Bronchial epithelial cell (primary cell): ENCODE data around the gene RPTOR. TPM values are rescaled to one million over a fixed set of nuclear protein-coding genes. Genes with fewer than 3 reads are reported as not detected.
A peak's percentile ranks its signal among the peaks of the same experiment; 100 is the strongest.

Source experiments
- DNase-seq: peaks from one replicate; pipeline ENCODE4 v3.0.0-alpha.2; 2010; ENCODE audit warnings: low read depth
- FAIRE-seq: peaks from 2 replicates; lab custom pipeline; 2011; peaks lifted over from hg19 to GRCh38; lab: Jason Lieb, UNC
- H3K27me3 ChIP-seq: 2 replicates; pipeline ENCODE4 v1.5.1; 2011; ENCODE audit warnings: low read length; ENCODE audit not compliant: control insufficient read depth, insufficient read depth
- H3K36me3 ChIP-seq: 2 replicates; pipeline ENCODE4 v1.5.1; 2011; ENCODE audit warnings: low read length; ENCODE audit not compliant: control insufficient read depth, insufficient read depth
- H3K4me3 ChIP-seq: 2 replicates; pipeline ENCODE4 v1.5.1; 2011; ENCODE audit warnings: mild to moderate bottlenecking, low read depth, low read length, control low read depth
- total RNA-seq: library from RNA; depleted of rRNA; stranded (reverse); fragments of >200 nt; gene quantifications from 2 replicates; pipeline ENCODE4 v1.2.1, GENCODE V29; 2014
- TF ChIP-seq, protein P1 (sequence below): IDR thresholded peaks from 2 replicates; pipeline ENCODE4 v1.5.1; 2011; ENCODE audit warnings: mild to moderate bottlenecking, moderate library complexity, low read length, control low read depth, inconsistent platforms; ENCODE audit not compliant: insufficient read depth, severe bottlenecking

RPTOR gene
- total RNA-seq, 1 donor from 2014 or later: 14.0 TPM

DNA sequence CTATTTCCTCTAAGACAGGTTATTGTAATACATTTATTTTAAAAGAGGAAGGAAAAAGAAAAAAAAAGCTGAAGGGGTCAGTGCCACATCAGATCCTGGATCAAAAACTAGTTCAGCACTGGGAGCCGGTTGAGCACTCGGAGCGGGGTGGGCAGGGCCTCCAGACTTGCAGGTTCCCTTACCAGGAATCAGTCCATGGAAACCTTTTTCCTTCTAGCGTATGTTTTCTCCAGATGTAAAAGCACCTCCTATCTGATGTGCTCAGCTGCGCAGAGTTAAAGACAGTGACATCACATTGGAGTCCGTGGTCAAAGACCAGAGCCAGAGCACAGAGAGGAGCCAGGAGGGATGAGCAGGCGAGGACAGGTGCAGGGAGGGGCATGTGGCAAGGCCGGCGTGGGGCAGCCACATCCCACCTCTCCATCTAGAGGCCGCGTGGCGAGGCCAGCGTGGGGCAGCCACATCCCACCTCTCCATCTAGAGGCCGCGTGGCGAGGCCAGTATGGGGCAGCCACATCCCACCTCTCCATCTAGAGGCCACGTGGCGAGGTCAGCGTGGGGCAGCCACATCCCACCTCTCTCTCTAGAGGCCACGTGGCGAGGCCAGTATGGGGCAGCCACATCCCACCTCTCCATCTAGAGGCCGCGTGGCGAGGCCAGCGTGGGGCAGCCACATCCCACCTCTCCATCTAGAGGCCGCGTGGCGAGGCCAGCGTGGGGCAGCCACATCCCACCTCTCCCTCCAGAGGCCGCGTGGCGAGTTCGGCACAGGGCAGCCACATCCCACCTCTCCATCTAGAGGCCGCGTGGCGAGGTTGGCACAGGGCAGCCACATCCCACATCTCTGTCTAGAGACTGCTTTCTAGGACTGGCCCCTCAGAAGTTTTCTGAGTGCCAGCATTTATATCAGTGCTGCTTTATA, 280.2 kb downstream of the RPTOR start:
- H3K27me3 ChIP-seq: no peaks in the 10 kb centered on the region
- DNase-seq (no peak), FAIRE-seq (no peak)
- no peak overlapping the region for H3K4me3 ChIP-seq
- peaks cover 7% of the 10 kb centered on the region for H3K36me3 ChIP-seq
- TF ChIP-seq, protein P1, sequence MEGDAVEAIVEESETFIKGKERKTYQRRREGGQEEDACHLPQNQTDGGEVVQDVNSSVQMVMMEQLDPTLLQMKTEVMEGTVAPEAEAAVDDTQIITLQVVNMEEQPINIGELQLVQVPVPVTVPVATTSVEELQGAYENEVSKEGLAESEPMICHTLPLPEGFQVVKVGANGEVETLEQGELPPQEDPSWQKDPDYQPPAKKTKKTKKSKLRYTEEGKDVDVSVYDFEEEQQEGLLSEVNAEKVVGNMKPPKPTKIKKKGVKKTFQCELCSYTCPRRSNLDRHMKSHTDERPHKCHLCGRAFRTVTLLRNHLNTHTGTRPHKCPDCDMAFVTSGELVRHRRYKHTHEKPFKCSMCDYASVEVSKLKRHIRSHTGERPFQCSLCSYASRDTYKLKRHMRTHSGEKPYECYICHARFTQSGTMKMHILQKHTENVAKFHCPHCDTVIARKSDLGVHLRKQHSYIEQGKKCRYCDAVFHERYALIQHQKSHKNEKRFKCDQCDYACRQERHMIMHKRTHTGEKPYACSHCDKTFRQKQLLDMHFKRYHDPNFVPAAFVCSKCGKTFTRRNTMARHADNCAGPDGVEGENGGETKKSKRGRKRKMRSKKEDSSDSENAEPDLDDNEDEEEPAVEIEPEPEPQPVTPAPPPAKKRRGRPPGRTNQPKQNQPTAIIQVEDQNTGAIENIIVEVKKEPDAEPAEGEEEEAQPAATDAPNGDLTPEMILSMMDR: no peak

DNA sequence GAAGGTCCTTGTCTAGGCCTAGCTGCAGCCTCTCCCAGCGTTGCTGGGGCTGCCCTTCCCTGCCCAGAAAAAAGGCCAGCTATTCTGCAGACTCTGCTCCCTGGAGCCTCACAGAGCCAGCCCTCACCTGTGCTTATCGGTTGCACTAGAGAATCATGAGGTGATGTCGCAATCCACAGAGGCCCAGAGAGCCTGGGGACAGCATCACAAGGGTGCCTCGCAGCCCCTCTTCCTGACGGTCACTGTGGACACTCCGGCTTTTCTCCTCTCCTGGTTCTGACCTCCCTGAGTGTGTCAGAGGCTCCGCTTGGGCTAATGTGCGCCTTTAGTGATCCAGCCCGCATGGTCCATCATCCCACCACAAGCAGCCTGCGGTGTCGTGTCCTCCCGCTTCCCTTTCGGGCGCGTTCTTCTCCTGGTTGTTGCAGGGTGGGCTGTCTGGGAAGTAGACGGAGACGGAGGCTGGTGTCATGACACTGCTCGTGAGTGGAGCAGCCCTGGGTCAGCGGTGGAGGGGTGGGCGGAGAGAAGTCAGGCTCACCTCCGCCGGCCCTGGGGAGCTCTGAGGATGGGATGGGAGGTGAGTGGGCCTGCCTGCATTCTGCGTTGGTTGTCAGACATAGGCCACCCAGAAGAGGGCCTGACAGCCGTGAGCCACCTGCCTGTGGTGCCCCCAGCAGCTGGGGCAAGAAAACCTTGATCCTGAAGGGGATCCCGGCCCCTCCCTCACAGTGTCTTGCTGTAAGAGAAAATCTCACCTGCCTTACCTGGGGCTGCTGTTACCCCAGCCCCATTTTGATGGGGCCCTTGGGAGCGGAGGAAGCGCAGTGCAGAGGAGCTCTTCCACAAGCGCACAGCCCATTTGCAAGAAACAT, 281.1 kb downstream of the RPTOR start:
- no peak overlapping the region for H3K4me3 ChIP-seq
- DNase-seq (no peak), FAIRE-seq (no peak)
- TF ChIP-seq, protein P1: no peak
- peaks cover 7% of the 10 kb centered on the region for H3K36me3 ChIP-seq
- no peaks in the 10 kb centered on the region for H3K27me3 ChIP-seq

DNA sequence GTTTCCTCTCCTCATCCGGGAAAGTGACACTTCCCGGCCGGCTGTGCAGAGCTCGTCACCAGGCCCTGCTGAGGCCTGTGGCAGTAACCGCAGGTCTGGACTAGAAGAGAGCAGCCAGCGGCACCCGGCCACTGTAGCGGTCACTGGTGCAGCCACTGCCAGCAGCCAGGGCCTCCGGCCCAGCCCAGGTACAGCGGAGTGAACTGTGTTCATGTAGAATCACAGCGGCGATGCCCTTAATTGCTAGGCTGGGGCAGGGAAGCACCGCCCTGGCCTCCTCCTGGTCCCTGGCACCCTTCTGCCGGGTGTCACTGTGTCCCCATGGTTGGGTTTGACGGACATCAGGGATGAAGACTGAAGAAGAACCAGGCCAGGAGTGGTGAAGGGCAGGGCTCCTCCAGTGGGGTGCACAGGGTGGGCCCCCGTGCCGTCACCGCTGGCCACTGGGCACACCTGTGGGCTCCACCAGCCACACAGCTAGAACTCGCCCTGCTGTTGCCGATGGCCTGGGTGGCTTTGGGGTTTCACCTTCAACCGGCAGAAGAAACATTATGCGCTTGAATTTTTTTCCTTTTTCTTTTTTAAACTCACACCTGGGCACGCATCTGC, 281.8 kb downstream of the RPTOR start:
- Histone ChIP-seq H3K4me3 (no peak overlapping the region), H3K36me3 (peaks cover 7% of the 10 kb centered on the region), H3K27me3 (no peaks in the 10 kb centered on the region)
- TF ChIP-seq, protein P1: no peak
- DNase-seq (no peak), FAIRE-seq (no peak)

DNA sequence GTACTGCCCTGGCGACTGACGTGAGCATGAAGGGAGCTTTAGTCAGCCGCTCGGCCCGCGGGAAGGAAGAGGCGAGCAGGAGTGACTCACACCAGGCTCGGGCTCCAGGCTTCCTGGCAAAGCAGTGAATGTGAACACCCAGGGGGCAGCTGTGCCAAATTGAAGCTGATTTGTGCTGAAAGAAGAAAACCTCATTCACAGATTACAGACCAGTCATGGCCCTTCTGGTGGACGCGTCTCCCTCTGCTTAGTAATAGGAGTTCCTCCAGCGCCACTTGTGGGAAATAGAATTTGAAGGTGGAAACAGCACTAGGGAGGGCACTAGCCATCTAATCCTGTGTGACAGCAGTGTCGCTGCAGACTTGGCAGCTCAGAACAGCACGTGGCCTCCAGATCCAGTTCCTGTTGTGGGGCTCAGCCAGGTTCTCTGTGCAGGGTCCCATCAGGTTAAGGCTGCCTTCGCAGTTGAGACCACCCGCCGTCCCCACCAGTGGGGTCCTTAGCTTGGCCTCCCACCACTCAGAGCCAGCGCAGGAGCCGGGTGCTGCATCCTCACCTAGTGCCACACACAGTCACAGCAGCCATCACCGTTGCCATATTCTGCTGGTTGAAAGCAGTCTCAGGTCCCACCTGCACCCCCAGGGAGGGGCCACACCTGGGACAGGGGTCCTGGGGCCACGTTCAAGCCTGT, 282.5 kb downstream of the RPTOR start:
- TF ChIP-seq, protein P1: no peak
- DNase-seq (peak; percentile 88), FAIRE-seq (peak; percentile 62)
- Histone ChIP-seq H3K36me3 (peaks cover 7% of the 10 kb centered on the region), H3K27me3 (no peaks in the 10 kb centered on the region), H3K4me3 (no peak overlapping the region)
